Testis (tissue), 2 donors: Measurements from ENCODE around the gene MAPKAPK2.

Source experiments
- CTCF ChIP-seq, 3 experiments: fragments of 450-650 bp in 2 of 3; fragments of 200-600 bp in 1 of 3; sonication (generic) in 1 of 3; IDR thresholded peaks; one replicate each; pipeline ENCODE4 v1.5.1; 2016 to 2019; ENCODE audit warnings: antibody characterized with exemption in 3 of 3, mild to moderate bottlenecking in 2 of 3, moderate library complexity in 1 of 3
- POLR2A ChIP-seq: fragments of 450-650 bp; IDR thresholded peaks from one replicate; pipeline ENCODE4 v1.6.1; 2017; ENCODE audit warnings: antibody characterized with exemption, mild to moderate bottlenecking, moderate library complexity

GRCh38 chr1:206698011-206698410 lies 13.3 kb downstream of the MAPKAPK2 start:
- no peak for TF ChIP-seq POLR2A
- TF ChIP-seq CTCF (IDR thresholded peaks at IDR 0.05), result no peak
